OCI-LY3 (cell line): ENCODE data around the gene ZBTB1.

Experiments used
- H2AFZ ChIP-seq: fragments of 200-600, 300-600 bp; shearing (Covaris generic); 2 replicates; pipeline ENCODE4 v1.6.0; 2014; ENCODE audit warnings: antibody characterized with exemption, low read depth, low read length
- H3K27ac ChIP-seq: fragments of 200-600, 300-600 bp; sonication (generic); 2 replicates; pipeline ENCODE4 v1.5.1; 2014; ENCODE audit warnings: mild to moderate bottlenecking, low read length, moderate library complexity, mixed read lengths
- H3K27me3 ChIP-seq: fragments of 200-600, 300-600 bp; sonication (generic); 2 replicates; pipeline ENCODE4 v1.6.1; 2014; ENCODE audit warnings: low read depth, low read length, mixed read lengths
- H3K36me3 ChIP-seq: fragments of 200-600, 300-600 bp; sonication (generic); replicated peaks from 2 replicates; pipeline ENCODE3; 2014; ENCODE audit warnings: low read depth, low read length, mixed read lengths
- H3K4me1 ChIP-seq: fragments of 300-600, 200-600 bp; sonication (generic); 2 replicates; pipeline ENCODE4 v1.6.1; 2014; ENCODE audit warnings: low read length, mixed read lengths
- H3K4me2 ChIP-seq: fragments of 200-600, 300-600 bp; sonication (generic); 2 replicates; pipeline ENCODE4 v1.6.1; 2014; ENCODE audit warnings: low read length, mixed read lengths
- H3K4me3 ChIP-seq: fragments of 300-600, 200-600 bp; sonication (generic); 2 replicates; pipeline ENCODE4 v1.5.1; 2014; ENCODE audit warnings: antibody characterized with exemption, mild to moderate bottlenecking, low read length, moderate library complexity
- H3K79me2 ChIP-seq: fragments of 300-600, 200-600 bp; shearing (Covaris generic); 2 replicates; pipeline ENCODE4 v1.6.1; 2014; ENCODE audit warnings: mild to moderate bottlenecking, low read length, mixed read lengths
- H3K9ac ChIP-seq: fragments of 300-600, 200-600 bp; shearing (Covaris generic); 2 replicates; pipeline ENCODE4 v1.6.0; 2014; ENCODE audit warnings: mild to moderate bottlenecking, low read length, moderate library complexity
- H3K9me3 ChIP-seq: fragments of 200-600, 300-600 bp; shearing (Covaris generic); 2 replicates; pipeline ENCODE4 v1.6.1; 2014; ENCODE audit warnings: low read length, mixed read lengths; ENCODE audit not compliant: insufficient read depth
- H4K20me1 ChIP-seq: fragments of 200-600, 300-600 bp; sonication (generic); 2 replicates; pipeline ENCODE4 v1.6.1; 2016; ENCODE audit warnings: low read length, mixed read lengths; ENCODE audit not compliant: insufficient read depth
- CTCF ChIP-seq: fragments of 200-600, 300-600 bp; sonication (generic); IDR thresholded peaks from 2 replicates; pipeline ENCODE4 v1.5.1; 2014; ENCODE audit warnings: antibody characterized with exemption, low read length, low read depth
- EZH2phosphoT487 ChIP-seq: fragments of 200-600 bp; shearing (Covaris generic); IDR thresholded peaks from 2 replicates; pipeline ENCODE4 v1.6.1; 2018; ENCODE audit warnings: antibody characterized with exemption, mixed run types, low read depth

Gene ZBTB1

GRCh38 chr14:64561631-64562030 lies 57.1 kb downstream of the ZBTB1 start:
- H3K79me2 ChIP-seq, result no peaks in the 10 kb centered on the region
- no peak overlapping the region for H3K4me2 ChIP-seq
- H3K4me3 ChIP-seq, result no peak overlapping the region
- no peaks in the 10 kb centered on the region for H3K4me1 ChIP-seq
- H3K27ac ChIP-seq, result no peak overlapping the region
- no peak overlapping the region for H2AFZ ChIP-seq
- no peaks in the 10 kb centered on the region for H3K9me3 ChIP-seq
- TF ChIP-seq CTCF, result no peak
- TF ChIP-seq EZH2phosphoT487, result no peak
- H4K20me1 ChIP-seq, result no peaks in the 10 kb centered on the region
- no peaks in the 10 kb centered on the region for H3K36me3 ChIP-seq
- H3K9ac ChIP-seq, result no peak overlapping the region
- no peaks in the 10 kb centered on the region; the same call in 1 of the 2 replicates for H3K27me3 ChIP-seq

GRCh38 chr14:64562436-64562835 lies 57.9 kb downstream of the ZBTB1 start:
- H2AFZ ChIP-seq, result no peak overlapping the region
- H3K27ac ChIP-seq, result no peak overlapping the region
- no peaks in the 10 kb centered on the region for H4K20me1 ChIP-seq
- H3K9ac ChIP-seq, result no peak overlapping the region
- H3K79me2 ChIP-seq, result no peaks in the 10 kb centered on the region
- H3K4me3 ChIP-seq, result no peak overlapping the region
- TF ChIP-seq CTCF, result no peak
- no peak for TF ChIP-seq EZH2phosphoT487
- no peaks in the 10 kb centered on the region for H3K36me3 ChIP-seq
- H3K4me2 ChIP-seq, result no peak overlapping the region
- no peaks in the 10 kb centered on the region; the same call in 1 of the 2 replicates for H3K27me3 ChIP-seq
- H3K9me3 ChIP-seq, result no peaks in the 10 kb centered on the region
- H3K4me1 ChIP-seq, result no peaks in the 10 kb centered on the region

- Histone ChIP-seq H3K79me2 (no peaks in the 10 kb centered on the region), H3K4me2 (no peak overlapping the region)
- no peak for TF ChIP-seq CTCF
- TF ChIP-seq EZH2phosphoT487, result no peak
Measured at GRCh38 chr14:64563696-64564095, 59.1 kb downstream of the ZBTB1 start.

GRCh38 chr14:64566651-64567122 lies 62.1 kb downstream of the ZBTB1 start:
- no peak overlapping the region for H2AFZ ChIP-seq

More at GRCh38 chr14:64563696-64564095, 59.1 kb downstream of the ZBTB1 start:
- Histone ChIP-seq H3K36me3 (no peaks in the 10 kb centered on the region), H4K20me1 (no peaks in the 10 kb centered on the region), H3K27me3 (no peaks in the 10 kb centered on the region; the same call in 1 of the 2 replicates), H2AFZ (no peak overlapping the region), H3K9ac (no peak overlapping the region), H3K27ac (no peak overlapping the region), H3K9me3 (no peaks in the 10 kb centered on the region), H3K4me1 (no peaks in the 10 kb centered on the region), H3K4me3 (no peak overlapping the region)

More at GRCh38 chr14:64566651-64567122, 62.1 kb downstream of the ZBTB1 start:
- no peak overlapping the region for H3K9ac ChIP-seq
- H3K36me3 ChIP-seq, result no peaks in the 10 kb centered on the region
- no peak overlapping the region for H3K27ac ChIP-seq
- no peaks in the 10 kb centered on the region for H3K79me2 ChIP-seq
- H3K4me3 ChIP-seq, result no peak overlapping the region
- H4K20me1 ChIP-seq, result no peaks in the 10 kb centered on the region
- H3K9me3 ChIP-seq, result no peaks in the 10 kb centered on the region
- H3K4me2 ChIP-seq, result no peak overlapping the region
- no peak for TF ChIP-seq EZH2phosphoT487
- no peak for TF ChIP-seq CTCF
- H3K27me3 ChIP-seq, result no peaks in the 10 kb centered on the region; the same call in 1 of the 2 replicates
- no peaks in the 10 kb centered on the region for H3K4me1 ChIP-seq
